DND-41 (cell line): ENCODE data around the gene NBPF15.
"Not testable (repeated sequence)": the region's sequence is repeated elsewhere in the genome, so short reads cannot be mapped to it uniquely, and the experiment has no call there.

Experiments used
- EZH2 ChIP-seq: IDR thresholded peaks from 3 replicates; pipeline ENCODE4 v1.6.1; 2012; ENCODE audit warnings: borderline replicate concordance, low read depth, mild to moderate bottlenecking, moderate library complexity, low read length, inconsistent platforms; ENCODE audit not compliant: severe bottlenecking
- TF ChIP-seq, protein P1 (sequence below): IDR thresholded peaks from 2 replicates; pipeline ENCODE4 v1.5.1; 2012; ENCODE audit warnings: borderline replicate concordance, low read length, moderate library complexity, mild to moderate bottlenecking; ENCODE audit not compliant: poor library complexity, severe bottlenecking; ENCODE audit errors: extremely low read depth

DNA sequence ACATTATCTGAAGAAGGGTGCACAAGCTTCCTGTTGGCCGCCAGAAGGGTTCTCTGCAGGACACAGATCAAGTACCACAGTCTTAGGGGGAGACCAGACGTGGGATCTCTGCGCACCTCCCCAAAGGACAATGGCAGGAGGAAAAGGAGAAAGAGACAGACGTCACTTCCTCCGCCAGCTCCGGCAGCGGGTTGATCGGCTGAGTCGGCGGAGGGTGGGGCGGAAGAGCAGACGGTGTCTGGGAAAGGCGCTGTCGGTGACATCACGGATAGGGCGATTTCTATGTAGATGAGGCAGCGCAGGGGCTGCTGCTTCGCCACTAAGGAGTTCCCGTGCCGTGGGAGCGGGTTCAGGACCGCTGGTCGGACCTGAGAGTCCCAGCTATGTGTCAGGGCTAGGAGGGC is 49.4 kb downstream of the NBPF15 start:
- TF ChIP-seq, protein P1, sequence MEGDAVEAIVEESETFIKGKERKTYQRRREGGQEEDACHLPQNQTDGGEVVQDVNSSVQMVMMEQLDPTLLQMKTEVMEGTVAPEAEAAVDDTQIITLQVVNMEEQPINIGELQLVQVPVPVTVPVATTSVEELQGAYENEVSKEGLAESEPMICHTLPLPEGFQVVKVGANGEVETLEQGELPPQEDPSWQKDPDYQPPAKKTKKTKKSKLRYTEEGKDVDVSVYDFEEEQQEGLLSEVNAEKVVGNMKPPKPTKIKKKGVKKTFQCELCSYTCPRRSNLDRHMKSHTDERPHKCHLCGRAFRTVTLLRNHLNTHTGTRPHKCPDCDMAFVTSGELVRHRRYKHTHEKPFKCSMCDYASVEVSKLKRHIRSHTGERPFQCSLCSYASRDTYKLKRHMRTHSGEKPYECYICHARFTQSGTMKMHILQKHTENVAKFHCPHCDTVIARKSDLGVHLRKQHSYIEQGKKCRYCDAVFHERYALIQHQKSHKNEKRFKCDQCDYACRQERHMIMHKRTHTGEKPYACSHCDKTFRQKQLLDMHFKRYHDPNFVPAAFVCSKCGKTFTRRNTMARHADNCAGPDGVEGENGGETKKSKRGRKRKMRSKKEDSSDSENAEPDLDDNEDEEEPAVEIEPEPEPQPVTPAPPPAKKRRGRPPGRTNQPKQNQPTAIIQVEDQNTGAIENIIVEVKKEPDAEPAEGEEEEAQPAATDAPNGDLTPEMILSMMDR, result not testable (repeated sequence)
- TF ChIP-seq EZH2, result not testable (repeated sequence)
